Progenitor cell of endocrine pancreas (in vitro differentiated cells): ENCODE measurements around the gene PRKAR1B. TPM values are rescaled to one million over a fixed set of nuclear protein-coding genes. Genes with fewer than 3 reads are reported as not detected.
A peak's percentile ranks its signal among the peaks of the same experiment; 100 is the strongest.

ENCODE experiments used
- DNase-seq: peaks from one replicate; pipeline ENCODE4 v3.0.0; 2021; ENCODE audit warnings: low spot score; ENCODE audit not compliant: unreplicated experiment
- H3K27ac Mint-ChIP-seq: 2 replicates; pipeline ENCODE4 v1.8.0; 2021; ENCODE audit warnings: mild to moderate bottlenecking, moderate library complexity, mixed read lengths
- H3K27me3 Mint-ChIP-seq: 2 replicates; pipeline ENCODE4 v1.8.0; 2021; ENCODE audit warnings: mixed read lengths
- H3K36me3 Mint-ChIP-seq: 2 replicates; pipeline ENCODE4 v1.8.0; 2022; ENCODE audit warnings: mixed read lengths; ENCODE audit not compliant: insufficient read depth
- H3K4me1 Mint-ChIP-seq: 2 replicates; pipeline ENCODE4 v1.8.0; 2021; ENCODE audit warnings: low read depth, mixed read lengths
- H3K4me3 Mint-ChIP-seq: 2 replicates; pipeline ENCODE4 v1.8.0; 2021; ENCODE audit warnings: low read depth, mild to moderate bottlenecking, moderate library complexity, mixed read lengths
- H3K9me3 Mint-ChIP-seq: 2 replicates; pipeline ENCODE4 v1.8.0; 2021; ENCODE audit warnings: low read depth, mixed read lengths
- total RNA-seq: library from RNA; stranded (reverse); gene quantifications from 2 replicates; pipeline ENCODE4 v1.2.1, GENCODE V29; 2021
- TF ChIP-seq, protein P1 (sequence below): fragments of 200-600 bp; sonication (generic); IDR thresholded peaks from one replicate; pipeline ENCODE4 v1.5.0; 2021; ENCODE audit warnings: antibody characterized with exemption, mild to moderate bottlenecking; ENCODE audit not compliant: unreplicated experiment

The PRKAR1B gene
- total RNA-seq, 1 donor from 2014 or later: 54.2 TPM

- no peak for DNase-seq
- Mint-ChIP-seq H3K27me3 (no peaks in the 10 kb centered on the region), H3K36me3 (peaks cover 7% of the 10 kb centered on the region), H3K27ac (peak overlapping the region; percentile 87), H3K4me1 (peaks cover 7% of the 10 kb centered on the region), H3K4me3 (no peak overlapping the region), H3K9me3 (peaks cover 9% of the 10 kb centered on the region)
- TF ChIP-seq, protein P1, sequence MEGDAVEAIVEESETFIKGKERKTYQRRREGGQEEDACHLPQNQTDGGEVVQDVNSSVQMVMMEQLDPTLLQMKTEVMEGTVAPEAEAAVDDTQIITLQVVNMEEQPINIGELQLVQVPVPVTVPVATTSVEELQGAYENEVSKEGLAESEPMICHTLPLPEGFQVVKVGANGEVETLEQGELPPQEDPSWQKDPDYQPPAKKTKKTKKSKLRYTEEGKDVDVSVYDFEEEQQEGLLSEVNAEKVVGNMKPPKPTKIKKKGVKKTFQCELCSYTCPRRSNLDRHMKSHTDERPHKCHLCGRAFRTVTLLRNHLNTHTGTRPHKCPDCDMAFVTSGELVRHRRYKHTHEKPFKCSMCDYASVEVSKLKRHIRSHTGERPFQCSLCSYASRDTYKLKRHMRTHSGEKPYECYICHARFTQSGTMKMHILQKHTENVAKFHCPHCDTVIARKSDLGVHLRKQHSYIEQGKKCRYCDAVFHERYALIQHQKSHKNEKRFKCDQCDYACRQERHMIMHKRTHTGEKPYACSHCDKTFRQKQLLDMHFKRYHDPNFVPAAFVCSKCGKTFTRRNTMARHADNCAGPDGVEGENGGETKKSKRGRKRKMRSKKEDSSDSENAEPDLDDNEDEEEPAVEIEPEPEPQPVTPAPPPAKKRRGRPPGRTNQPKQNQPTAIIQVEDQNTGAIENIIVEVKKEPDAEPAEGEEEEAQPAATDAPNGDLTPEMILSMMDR: no peak
These were observed 119.1 kb downstream of the PRKAR1B start for GRCh38 chr7:607938-608337.

DNA sequence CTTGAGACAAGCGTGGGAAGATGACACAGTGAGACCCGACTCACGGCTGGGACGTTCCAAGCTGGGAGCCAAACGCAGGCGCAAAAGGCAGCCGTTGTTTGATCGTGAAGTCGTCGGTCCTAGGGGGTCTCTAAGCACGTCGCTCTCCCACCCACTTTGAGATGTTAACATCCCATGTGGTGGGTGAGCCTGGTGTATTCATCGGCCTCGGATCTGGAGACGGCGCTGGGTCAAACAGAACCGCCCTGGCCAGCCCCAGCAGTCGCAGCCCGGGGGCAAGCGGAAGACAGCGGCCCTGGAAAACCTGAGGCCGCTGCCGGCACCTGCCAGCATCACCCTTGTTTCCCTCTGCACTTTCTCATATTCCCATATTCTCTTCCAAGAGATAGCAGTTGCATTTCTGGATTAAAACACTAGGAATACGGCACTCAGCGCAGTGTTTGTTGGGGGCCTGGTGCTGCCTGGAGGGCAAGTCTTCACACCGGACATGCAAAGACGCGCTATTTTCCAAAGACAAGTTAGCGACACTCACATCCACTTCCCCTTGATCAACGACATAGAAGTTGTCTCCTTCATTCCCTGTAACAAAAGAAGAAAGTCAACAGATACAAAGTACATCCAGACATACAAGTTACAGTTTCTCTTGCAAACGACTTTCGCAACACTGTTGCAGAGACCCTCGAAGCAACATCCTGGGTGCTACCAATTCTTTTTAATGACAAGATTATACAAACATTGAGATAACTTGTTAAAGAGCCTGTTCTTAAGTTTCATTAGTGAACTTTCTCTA is 121.2 kb downstream of the PRKAR1B start:
- Mint-ChIP-seq H3K4me3 (no peak overlapping the region), H3K27me3 (no peaks in the 10 kb centered on the region), H3K27ac (no peak overlapping the region), H3K9me3 (no peaks in the 10 kb centered on the region), H3K4me1 (peaks cover 5% of the 10 kb centered on the region), H3K36me3 (peaks cover 5% of the 10 kb centered on the region)
- TF ChIP-seq, protein P1: no peak
- DNase-seq: no peak

DNA sequence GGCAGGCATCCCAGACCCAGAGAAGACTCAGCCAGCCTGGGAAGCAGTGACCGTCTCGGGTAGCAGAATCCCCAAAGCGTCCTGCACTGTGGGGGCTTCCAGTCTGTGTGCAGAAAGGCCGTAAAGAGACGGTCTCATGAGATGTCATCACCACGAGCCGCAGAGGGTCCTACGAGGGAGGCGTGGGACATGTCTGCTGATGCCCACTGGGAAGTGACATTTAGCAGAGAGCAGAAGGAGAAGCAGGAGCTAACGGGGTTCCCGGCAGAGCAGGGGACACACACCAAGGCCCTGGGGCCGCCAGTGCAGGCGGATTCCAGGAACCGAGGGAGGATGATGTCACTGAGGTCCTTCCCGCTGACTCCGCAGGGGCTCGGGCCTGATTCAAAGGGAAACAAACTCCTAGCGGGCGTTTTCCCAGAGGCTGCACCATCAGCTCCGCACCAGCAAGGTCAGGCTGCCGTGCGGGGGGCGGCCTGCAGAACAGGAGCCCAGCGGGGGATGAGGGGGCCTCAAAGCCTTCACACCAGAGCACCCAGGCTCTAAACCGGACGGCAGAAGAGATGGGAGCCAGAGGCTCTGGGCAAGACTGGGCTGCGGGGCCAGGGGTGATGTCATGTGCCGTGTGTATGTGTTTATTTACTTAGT is 122.1 kb downstream of the PRKAR1B start:
- no peak overlapping the region for H3K4me3 Mint-ChIP-seq
- H3K9me3 Mint-ChIP-seq: no peaks in the 10 kb centered on the region
- no peaks in the 10 kb centered on the region for H3K27me3 Mint-ChIP-seq
- TF ChIP-seq, protein P1: no peak
- H3K4me1 Mint-ChIP-seq: peaks cover 1% of the 10 kb centered on the region
- H3K36me3 Mint-ChIP-seq: peaks cover 5% of the 10 kb centered on the region
- H3K27ac Mint-ChIP-seq: no peak overlapping the region
- DNase-seq: no peak

GRCh38 chr7:604001-604883 is 122.8 kb downstream of the PRKAR1B start:
- Mint-ChIP-seq H3K4me3 (no peak overlapping the region), H3K27me3 (no peaks in the 10 kb centered on the region), H3K9me3 (no peaks in the 10 kb centered on the region), H3K27ac (no peak overlapping the region), H3K36me3 (peaks cover 5% of the 10 kb centered on the region), H3K4me1 (peaks cover 1% of the 10 kb centered on the region)
- TF ChIP-seq, protein P1: no peak
- no peak for DNase-seq
